HG03354 (cell line): ENCODE results near the gene HSP90B1.

ENCODE experiments used
- ATAC-seq: cut with Tn5 transposase; IDR thresholded peaks from one replicate; pipeline ENCODE4 v1.9.1; 2021; ENCODE audit warnings: mild to moderate bottlenecking; ENCODE audit not compliant: unreplicated experiment, poor library complexity, severe bottlenecking

The HSP90B1 gene

DNA sequence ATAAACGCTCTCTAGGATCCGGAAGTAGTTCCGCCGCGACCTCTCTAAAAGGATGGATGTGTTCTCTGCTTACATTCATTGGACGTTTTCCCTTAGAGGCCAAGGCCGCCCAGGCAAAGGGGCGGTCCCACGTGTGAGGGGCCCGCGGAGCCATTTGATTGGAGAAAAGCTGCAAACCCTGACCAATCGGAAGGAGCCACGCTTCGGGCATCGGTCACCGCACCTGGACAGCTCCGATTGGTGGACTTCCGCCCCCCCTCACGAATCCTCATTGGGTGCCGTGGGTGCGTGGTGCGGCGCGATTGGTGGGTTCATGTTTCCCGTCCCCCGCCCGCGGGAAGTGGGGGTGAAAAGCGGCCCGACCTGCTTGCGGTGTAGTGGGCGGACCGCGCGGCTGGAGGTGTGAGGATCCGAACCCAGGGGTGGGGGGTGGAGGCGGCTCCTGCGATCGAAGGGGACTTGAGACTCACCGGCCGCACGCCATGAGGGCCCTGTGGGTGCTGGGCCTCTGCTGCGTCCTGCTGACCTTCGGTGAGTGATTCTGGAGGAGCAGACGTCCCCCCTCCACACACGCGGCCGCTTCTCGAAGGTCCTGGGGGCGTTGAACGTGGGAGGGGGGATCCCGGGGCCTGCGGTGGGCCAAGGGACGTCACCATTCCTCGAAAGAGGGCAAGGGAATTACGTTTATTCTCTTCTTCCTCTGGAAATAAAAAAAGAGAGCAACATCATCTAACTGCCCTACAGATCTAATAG, at the start of gene HSP90B1:
Gene HSP90B1 (plus strand): TSS at position 377 of the 753 bp plus-strand sequence. CDS start 106 bp downstream, at position 483.
- ATAC-seq, result peak; percentile 58

DNA sequence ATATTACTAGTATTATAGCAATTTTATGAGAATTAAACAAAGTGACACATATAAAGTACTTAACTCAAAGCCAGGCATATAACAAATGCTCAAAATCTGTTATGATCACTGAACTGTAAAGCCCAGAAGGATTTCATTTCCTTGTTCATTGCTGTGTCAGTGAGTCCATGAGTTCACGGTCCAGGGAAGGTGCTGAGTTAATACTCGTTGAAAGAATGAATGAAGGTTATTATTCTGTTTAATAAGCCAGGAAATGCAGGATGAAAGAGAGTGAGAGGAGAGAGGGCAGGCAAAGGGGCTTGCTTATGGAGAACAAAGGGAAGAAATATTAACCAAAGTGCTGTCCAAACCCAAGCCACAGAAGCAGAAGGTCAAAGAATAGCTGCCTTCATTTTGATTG, 48.9 kb upstream of the HSP90B1 start:
- ATAC-seq, result no peak

DNA sequence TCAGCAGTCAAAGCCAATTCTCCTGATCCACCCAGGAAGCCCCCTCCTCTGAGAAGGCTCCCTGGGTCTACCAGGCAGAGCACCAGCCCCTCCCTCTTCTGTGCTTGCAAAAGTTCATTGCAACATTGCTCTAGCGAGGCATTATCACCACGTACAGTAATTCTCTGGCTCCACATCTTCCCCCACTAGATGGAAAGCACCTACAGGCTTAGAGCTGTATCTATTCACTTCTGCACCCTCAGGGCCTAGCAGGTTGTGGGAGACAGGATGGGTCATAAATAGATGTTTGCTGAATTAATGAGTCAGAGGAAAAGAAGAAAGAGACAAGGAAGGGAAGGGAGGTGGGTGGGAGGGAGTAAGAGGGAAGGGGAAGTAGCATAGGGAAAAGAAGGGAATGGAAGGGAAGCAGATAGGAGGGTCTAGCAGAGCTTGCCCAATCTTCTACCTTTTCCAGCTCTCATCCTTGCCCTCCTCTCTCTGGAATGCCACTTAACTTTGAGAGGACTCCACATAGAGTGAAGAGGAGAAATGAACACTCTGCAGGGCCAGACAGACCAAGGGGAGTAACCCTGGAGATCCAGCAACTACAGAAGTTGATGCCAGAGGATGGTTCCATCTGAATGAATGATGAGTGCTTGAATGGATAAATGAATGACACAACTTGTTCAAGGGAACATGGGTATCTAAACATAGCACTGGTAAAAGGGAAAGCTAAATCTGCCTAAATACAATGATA, 47.2 kb upstream of the HSP90B1 start:
- ATAC-seq, result peak; percentile 28

DNA sequence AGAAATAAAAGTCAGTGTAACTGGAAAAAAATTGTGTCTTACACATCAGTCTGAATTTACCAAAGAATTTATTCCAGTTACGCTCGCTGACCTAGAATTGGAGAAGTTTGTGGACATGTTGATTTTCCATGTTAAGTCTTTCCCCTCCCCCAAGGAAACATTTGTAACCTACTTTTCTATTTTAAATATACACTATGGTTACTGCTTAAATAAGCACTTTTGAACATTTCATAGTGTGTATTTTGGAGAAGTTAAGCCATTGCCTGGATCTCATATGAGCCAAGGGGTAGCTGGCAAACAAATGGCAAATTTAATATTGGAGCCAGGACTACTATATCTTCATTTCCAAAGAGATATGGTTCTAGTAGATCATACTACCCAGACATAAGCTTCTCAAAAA, 46.3 kb upstream of the HSP90B1 start:
- ATAC-seq, result no peak

DNA sequence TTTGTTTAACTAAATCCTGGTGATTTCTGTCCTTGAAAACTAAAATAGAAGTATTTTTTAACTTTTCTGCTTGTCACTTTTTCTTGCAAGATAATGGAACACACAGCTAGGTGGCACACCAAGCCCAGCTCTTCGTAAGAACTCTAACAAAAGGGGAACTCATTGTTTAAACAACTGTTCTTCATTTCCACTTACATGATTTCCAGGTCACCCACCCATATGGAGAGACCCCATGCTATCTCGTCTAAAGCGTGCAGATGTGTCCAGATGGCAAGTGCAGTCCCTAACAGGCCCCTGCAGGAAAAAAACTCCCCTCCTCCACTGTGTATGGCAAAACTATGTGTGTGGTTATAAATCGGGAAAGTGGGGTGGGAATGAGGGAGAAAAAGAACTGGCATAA, 45.9 kb upstream of the HSP90B1 start:
- ATAC-seq, result no peak

DNA sequence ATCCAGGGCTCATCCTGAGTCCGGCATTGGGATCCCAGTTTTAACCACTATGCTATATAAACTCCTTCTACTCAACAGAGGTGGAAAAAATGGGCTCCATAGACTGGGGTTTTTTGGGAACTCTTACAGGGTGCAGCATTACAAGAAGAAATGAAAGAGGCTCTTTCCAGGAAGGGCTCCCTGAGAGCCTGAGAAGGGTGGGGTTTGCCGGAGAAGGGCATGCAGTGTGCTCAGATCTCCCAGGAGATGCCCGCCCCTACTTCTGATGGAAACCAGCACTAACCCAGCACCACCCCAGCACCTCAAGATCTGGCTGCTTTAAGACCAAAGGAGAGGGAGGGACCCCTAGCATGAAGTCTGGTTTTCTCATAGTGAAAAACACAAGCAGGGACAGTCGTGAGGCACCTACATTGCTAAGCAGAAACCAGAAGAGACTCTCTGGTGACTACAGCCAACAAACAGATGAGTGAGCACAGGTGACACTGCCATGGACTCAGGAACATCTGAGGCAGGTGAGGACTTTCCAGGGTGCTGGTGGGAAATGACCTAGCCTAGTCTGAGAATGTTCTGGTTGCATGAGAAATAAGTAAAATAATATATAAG, 43.9 kb upstream of the HSP90B1 start:
- no peak for ATAC-seq

DNA sequence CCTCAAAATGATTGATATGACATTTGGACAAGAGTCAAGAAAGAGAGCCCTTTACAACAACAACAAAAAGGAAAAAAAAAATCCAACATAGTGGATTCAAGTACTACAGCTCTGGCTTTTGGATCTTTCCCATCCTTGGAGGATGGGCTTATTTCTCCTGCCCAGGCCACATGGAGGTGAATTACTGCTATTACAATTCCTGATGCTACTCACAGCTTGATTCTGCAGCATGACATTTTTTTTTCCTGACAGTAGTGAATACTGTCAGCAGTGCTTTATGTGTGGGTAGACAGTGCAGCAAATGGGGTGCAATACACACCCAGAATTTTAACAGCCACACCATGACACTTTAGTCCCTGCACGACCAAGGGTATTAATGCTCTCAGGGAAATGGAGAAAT, 42.5 kb upstream of the HSP90B1 start:
- no peak for ATAC-seq

DNA sequence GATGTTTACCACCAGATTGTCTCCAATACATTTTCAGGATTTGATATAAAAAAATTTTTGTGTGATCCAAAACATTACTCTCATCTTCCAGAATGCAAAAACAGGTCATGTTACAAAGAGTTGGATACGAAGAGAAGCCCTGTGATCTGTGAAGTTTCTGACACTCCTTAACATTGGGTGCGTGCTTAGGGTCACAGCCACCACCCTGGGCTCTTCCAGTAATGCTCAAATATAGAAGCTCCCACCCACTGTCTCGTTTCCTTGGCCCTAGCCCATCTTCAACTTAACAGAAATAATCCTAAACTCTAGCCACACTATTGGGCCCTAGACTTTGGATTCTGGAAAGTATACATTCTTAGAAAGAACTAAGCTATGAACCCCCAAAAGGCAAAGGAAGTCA, 32.9 kb upstream of the HSP90B1 start:
- ATAC-seq, result no peak

DNA sequence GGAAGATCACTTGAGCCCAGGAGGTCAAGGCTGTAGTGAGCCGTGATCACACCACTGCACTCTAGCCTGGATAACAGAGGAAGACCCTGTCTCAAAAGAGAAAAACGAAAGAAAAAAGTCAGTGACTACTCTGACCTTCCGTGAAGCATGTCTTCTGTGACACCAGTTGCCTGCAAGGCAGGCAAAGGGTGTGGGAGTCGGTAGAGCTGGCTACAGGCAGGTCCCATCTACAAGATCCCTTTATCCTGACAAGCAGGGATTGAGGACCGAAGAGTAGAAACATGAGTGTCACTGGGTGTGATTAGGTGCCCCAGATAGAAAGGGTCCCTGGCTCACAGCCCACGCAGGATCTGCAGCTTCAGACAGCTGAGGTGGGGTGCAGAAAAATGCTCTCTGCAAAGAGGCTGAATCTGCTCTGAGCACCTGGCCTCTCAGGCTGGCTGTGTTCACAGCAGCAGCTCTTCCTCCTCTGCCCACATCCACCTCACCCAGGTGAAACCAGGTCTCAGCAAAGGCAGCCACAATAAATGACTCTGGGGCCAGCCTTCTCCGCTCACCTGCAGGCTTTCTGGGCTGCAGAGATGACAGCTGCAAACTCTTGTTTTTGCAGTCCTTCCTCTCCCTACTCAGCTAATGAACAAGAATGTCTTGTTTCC, 28.6 kb upstream of the HSP90B1 start:
- no peak for ATAC-seq

DNA sequence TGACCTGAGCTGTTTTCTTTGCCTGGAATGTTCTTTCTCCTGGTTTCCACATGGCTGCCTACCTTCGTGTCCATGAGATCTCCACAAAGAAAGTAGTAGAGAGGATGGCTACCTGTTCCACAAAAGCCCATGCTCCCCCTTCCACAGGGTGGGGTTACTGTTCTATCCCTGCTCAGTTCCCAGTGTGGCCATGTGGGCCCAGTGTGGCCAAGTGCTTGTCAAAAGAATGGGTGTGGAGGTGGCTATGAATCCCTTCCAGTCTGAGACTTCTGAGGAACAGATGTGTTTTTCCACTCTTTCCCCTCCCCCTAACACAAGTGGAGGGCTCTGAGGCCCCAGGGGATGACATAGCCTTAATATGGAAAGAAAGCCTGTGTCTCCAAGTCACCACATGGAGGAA, 26.2 kb upstream of the HSP90B1 start:
- no peak for ATAC-seq

DNA sequence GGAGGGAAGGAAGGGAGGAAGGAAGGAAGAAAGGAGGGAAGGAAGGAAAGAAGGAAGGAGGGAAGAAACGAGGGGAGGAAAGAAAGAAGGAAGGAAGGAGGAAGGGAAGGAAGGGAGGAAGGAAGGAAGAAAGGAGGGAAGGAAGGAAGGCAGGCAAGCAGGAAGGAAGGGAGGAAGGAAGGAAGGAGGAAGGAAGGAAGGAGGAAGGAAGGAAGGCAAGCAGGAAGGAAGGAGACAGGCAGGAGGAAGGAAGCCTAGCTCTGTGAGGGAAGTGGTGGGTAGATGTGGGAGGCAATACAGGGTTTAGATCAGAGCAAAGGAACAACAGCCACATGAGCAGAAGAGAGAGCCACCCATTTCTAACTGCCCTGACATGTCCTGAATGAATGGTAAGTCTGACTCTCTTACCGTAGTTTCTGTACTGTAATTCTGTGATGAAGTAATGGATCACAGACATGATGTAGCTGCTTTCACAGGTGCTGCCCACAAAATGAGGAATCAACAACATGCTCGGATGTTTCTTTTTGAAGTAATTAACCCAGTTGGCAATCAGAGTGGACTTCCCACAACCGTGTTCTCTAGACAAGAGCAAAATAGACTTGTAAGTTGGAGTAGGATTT, 24.4 kb upstream of the HSP90B1 start:
- ATAC-seq, result no peak

DNA sequence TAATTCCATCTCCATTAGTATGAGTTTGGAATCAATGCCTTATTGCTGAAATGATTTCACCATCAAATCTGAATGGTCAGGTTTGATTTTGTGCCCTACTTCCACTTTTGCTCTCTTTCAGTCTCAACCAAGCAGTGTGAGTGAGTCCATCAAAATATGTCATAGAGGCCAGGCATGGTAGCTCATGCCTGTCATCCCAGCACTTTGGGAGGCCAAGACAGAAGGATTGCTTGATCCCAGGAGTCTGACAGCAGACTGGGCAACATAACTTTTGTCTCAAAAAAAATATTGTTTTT, 22.0 kb upstream of the HSP90B1 start:
- ATAC-seq, result no peak

DNA sequence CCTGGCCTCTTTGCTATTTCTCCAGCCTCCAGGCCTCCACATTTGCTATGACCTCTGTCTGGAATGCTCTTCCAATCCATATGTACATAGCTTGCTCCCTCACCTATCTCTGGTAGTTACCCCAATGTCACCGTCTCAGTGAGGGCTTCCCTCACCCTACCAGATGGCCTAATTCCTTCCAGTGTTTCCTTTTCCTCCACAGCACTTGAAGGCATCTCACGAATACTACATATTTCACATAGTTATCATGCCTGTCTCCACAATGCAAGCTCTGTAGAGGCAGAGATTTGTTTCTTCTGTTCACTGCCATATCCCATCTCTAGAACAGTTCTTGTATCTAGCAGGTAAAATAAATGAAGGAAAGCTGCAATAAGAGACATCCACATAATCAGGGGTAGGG, 21.3 kb upstream of the HSP90B1 start:
- no peak for ATAC-seq

DNA sequence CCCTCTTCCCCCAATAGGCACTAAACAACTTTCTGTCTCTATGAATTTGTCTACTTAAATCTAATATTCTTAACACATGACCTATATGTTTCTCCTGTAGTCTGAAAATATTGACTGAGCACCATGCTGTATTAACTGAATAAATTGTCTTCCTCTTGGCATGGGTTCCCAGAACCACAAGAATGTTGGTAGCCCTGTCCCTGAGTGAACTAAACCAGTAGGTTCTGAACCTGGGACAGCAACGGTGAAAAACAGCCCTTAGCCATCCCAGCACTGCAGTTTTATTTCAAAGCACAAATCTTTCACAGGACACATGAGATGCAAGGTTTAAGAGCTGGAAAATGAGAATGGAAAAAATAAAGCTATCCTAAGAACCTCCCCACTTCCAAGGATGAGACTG, 20.4 kb upstream of the HSP90B1 start:
- no peak for ATAC-seq

DNA sequence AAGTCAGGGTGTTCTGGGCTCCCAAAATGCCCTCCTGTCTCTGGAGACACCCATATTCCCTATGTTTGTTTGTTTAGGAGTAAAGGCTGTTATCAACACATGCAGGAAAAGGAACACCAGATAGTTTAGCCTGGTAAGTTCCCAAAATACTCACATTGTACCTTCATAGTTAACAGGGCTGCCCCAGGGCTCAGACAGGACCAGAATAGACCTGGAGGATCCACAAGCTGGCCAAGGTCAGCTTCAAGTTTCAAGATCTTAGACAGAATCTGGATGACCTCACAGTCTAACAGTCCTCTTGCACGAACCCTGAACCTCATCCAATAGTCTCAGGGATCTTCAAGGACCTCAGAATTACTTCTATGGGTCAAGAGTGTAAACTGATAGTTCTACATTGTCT, 18.1 kb upstream of the HSP90B1 start:
- no peak for ATAC-seq

DNA sequence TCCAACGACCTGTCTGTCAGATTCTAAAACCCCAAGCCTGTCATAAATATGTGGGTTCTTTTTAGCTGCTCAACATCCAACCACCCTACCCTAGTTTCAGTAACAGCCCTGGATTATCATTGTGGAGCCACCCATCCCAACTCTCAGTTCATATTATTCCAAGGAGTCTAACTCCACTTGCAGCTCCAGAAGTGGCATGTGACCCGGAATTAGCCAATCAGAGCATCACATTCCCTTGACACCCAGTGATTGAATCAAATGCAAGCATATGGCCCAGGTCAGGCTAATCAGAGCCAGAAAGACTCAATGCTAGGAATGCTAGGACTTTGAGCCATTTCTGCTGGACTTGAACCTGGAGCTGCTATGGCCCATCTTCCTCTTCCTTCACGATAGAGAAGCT, 17.1 kb upstream of the HSP90B1 start:
- ATAC-seq, result no peak

DNA sequence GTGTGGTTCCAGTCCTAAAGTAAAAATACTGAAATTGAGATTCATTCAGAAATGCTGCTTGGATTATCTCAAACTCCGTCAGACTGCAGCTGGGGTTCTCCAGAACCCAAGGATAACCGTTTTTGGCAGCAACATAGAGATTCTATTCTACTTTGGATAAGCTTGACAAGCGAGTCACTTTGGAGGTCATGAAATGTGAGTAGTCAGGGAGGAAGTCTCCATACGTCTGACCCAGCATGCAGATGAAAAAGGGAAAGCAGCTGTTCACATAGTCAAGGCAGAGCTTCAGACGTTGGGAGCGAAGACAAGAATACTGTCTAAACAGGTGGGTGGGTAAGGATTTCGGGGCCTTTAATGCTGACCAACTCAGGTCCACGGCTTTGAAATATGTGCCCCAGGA, 14.9 kb upstream of the HSP90B1 start:
- ATAC-seq, result no peak

DNA sequence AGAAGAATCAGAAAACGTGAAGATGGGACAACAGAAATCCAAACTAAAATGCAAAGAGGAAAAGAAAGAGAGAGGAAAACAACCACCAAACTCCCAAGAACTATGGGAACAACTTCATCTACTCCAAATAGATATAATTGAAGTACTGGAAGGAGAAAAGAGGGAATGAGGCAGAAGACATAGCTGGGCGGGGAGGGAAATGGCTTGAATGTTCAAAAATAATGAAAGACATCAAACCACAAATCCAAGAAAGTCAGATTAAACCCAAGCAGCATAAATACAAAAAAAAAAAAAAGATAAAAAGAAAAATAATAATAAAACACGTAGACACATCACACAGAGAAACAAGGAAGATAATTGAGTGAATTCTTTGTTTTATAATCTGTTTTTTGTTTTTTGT, 12.3 kb upstream of the HSP90B1 start:
- ATAC-seq, result no peak

DNA sequence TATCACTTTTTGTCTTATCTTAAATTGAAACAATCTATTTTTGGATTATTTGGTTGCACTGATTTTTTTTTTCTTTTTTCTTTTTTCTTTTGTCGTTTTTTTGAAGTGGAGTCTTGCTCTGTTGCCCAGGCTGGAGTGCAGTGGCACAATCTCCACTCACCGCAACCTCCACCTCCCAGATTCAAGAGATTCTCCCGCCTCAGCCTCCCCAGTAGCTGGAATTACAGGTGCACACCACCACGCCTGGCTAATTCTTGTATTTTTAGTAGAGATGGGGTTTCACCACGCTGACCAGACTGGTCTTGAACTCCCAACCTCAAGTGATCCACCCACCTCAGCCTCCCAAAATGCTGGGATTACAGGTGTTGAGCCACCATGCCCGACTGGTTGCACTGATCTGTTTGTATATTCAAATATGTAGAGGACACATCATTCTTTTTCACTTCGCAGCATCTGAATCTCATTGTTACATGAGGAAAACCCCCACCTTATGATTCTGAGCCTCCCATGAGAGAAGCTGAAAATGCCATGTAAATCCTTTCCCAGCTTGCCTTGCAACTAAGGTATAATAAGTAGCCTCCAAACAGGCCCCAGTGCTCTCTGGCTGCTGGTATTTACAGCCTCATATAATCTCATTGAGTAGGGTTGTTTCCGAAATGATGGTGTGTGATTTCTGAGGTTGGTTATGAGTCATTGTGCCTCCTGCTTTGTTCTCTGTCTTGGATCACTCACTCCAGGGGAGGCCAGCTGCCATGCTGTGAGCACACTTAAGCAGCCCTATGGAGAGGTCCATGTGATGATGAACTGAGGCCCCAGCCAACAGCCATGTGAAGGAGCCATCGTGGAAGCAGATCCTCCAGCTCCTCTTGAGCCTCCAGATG, 5.2 kb upstream of the HSP90B1 start:
- ATAC-seq, result peak; percentile 50
